Tibial artery (tissue), 4 donors: Measurements from ENCODE around the gene PARP1.
"Not testable (repeated sequence)": the region's sequence is repeated elsewhere in the genome, so short reads cannot be mapped to it uniquely, and the experiment has no call there.

ENCODE experiments used
- DNase-seq, 2 donors: peaks; one replicate each; pipeline ENCODE4 v3.0.0-alpha.2; 2019
- H3K27ac ChIP-seq, 2 donors: fragments of 200-600 bp; sonication (generic) in 1 of 2; 1 replicate in 1 of 2; 2 replicates in 1 of 2; pipeline ENCODE4 v1.5.1; 2018 to 2019; ENCODE audit warnings: mild to moderate bottlenecking in 1 of 2
- H3K27me3 ChIP-seq, 2 donors: fragments of 200-600 bp; sonication (generic) in 1 of 2; one replicate each; pipeline versions ENCODE4 v1.5.1 to v1.6.0; 2016 to 2019
- H3K36me3 ChIP-seq, 3 donors: fragments of 200-600 bp; sonication (generic) in 2 of 3; one replicate each; pipeline ENCODE4 v1.5.1; 2016 to 2019; ENCODE audit warnings: mild to moderate bottlenecking in 2 of 3
- H3K4me1 ChIP-seq, 4 donors: fragments of 200-600 bp; sonication (generic) in 2 of 4; 1 replicate in 3 of 4; 2 replicates in 1 of 4; pipeline ENCODE4 v1.5.1; 2016 to 2019
- H3K4me3 ChIP-seq, 2 donors: fragments of 200-600 bp; sonication (generic) in 1 of 2; 1 replicate in 1 of 2; 2 replicates in 1 of 2; pipeline ENCODE4 v1.5.1; 2018 to 2019; ENCODE audit warnings: mild to moderate bottlenecking in 2 of 2
- H3K9me3 ChIP-seq, 3 donors: fragments of 200-600 bp; sonication (generic) in 1 of 3; one replicate each; pipeline ENCODE4 v1.5.1; 2016 to 2019
- CTCF ChIP-seq, 2 experiments: fragments of 200-600 bp in 1 of 2; fragments of 450-650 bp in 1 of 2; IDR thresholded peaks; one replicate each; pipeline ENCODE4 v1.5.1; 2017 to 2019; ENCODE audit warnings: antibody characterized with exemption in 2 of 2, mild to moderate bottlenecking in 1 of 2, moderate library complexity in 1 of 2
- intact Hi-C: fragments of 100-400 bp; cut with DNase I; formaldehyde crosslinking; loops from one replicate; pipeline ENCODE4 v1.15.0; 2023; ENCODE audit warnings: low total_unique reads

PARP1 gene

GRCh38 chr1:226428348-226428747 lies 20.5 kb upstream of the PARP1 start:
- H3K36me3 ChIP-seq, result no peaks in the 10 kb centered on the region
- H3K4me3 ChIP-seq, result no peak overlapping the region
- no peaks in the 10 kb centered on the region for H3K4me1 ChIP-seq
- no peak for DNase-seq
- intact Hi-C loops, result no loop called here
- TF ChIP-seq CTCF (IDR thresholded peaks at IDR 0.05), result no peak
- no peak overlapping the region for H3K27ac ChIP-seq
- no peaks in the 10 kb centered on the region for H3K9me3 ChIP-seq
- peaks cover 0 to 30% of the 10 kb centered on the region in 2 donors for H3K27me3 ChIP-seq

- Histone ChIP-seq H3K27ac (no peak overlapping the region), H3K27me3 (peaks cover 0 to 30% of the 10 kb centered on the region in 2 donors), H3K4me1 (no peaks in the 10 kb centered on the region), H3K9me3 (no peaks in the 10 kb centered on the region), H3K36me3 (no peaks in the 10 kb centered on the region), H3K4me3 (no peak overlapping the region)
- no peak for DNase-seq
- intact Hi-C loops, result no loop called here
- TF ChIP-seq CTCF (IDR thresholded peaks at IDR 0.05), result no peak
Measured at GRCh38 chr1:226427131-226427530, 19.2 kb upstream of the PARP1 start.

GRCh38 chr1:226426395-226426794 lies 18.5 kb upstream of the PARP1 start:
- DNase-seq, H3K36me3 ChIP-seq, H3K9me3 ChIP-seq, H3K27ac ChIP-seq, H3K4me3 ChIP-seq, intact Hi-C loops, H3K4me1 ChIP-seq: not testable (repeated sequence)
- H3K27me3 ChIP-seq, result peaks cover 0 to 30% of the 10 kb centered on the region in 2 donors

GRCh38 chr1:226425431-226426031 lies 17.6 kb upstream of the PARP1 start:
- Histone ChIP-seq H3K27ac (no peak overlapping the region), H3K4me1 (no peaks in the 10 kb centered on the region), H3K4me3 (no peak overlapping the region), H3K27me3 (peaks cover 0 to 30% of the 10 kb centered on the region in 2 donors), H3K36me3 (no peaks in the 10 kb centered on the region), H3K9me3 (no peaks in the 10 kb centered on the region)
- intact Hi-C loops, result no loop called here
- no peak for DNase-seq
- no peak for TF ChIP-seq CTCF (IDR thresholded peaks at IDR 0.05)

GRCh38 chr1:226425004-226425378 lies 17.1 kb upstream of the PARP1 start:
- Histone ChIP-seq H3K27me3 (peaks cover 0 to 30% of the 10 kb centered on the region in 2 donors), H3K36me3 (no peaks in the 10 kb centered on the region), H3K4me3 (no peak overlapping the region), H3K9me3 (no peaks in the 10 kb centered on the region), H3K4me1 (no peaks in the 10 kb centered on the region), H3K27ac (no peak overlapping the region)
- no peak for TF ChIP-seq CTCF (IDR thresholded peaks at IDR 0.05)
- intact Hi-C loops, result no loop called here
- no peak for DNase-seq

GRCh38 chr1:226424221-226425003 lies 16.5 kb upstream of the PARP1 start:
- Histone ChIP-seq H3K27me3 (peaks cover 0 to 30% of the 10 kb centered on the region in 2 donors), H3K4me3 (no peak overlapping the region), H3K27ac (no peak overlapping the region), H3K4me1 (no peaks in the 10 kb centered on the region), H3K9me3 (no peaks in the 10 kb centered on the region), H3K36me3 (no peaks in the 10 kb centered on the region)
- DNase-seq, result no peak
- intact Hi-C loops, result no loop called here
- TF ChIP-seq CTCF (IDR thresholded peaks at IDR 0.05), result peak; percentile 23 to 43
